D721Med (cell line): ENCODE measurements around the gene LSM12.

Experiments
- DNase-seq: peaks from one replicate; pipeline ENCODE4 v3.0.0; 2011; ENCODE audit warnings: low spot score; ENCODE audit not compliant: insufficient read length
- FAIRE-seq: peaks from 2 replicates; lab custom pipeline; 2011; peaks lifted over from hg19 to GRCh38; lab: Jason Lieb, UNC
- CTCF ChIP-seq: IDR thresholded peaks from 2 replicates; pipeline ENCODE4 v1.5.1; 2012; ENCODE audit warnings: mild to moderate bottlenecking, control low read depth; ENCODE audit not compliant: insufficient read depth; ENCODE audit errors: missing control alignments

Gene LSM12

GRCh38 chr17:44004761-44005526 lies 61.5 kb downstream of the LSM12 start:
- no peak for FAIRE-seq
- no peak for TF ChIP-seq CTCF
- no peak for DNase-seq

GRCh38 chr17:44004077-44004760 lies 62.3 kb downstream of the LSM12 start, which contains the start of gene NAGS:
TSS of gene NAGS (plus strand) at chr17:44004622. CDS start at chr17:44004664, 42 bp downstream.
- FAIRE-seq (no peak), DNase-seq (no peak)
- no peak for TF ChIP-seq CTCF

GRCh38 chr17:44002141-44002848 lies 64.2 kb downstream of the LSM12 start:
- FAIRE-seq (no peak), DNase-seq (no peak)
- TF ChIP-seq CTCF = no peak

GRCh38 chr17:44001461-44001920 lies 65.0 kb downstream of the LSM12 start:
- FAIRE-seq = no peak
- no peak for DNase-seq
- no peak for TF ChIP-seq CTCF

GRCh38 chr17:44000871-44001460 lies 65.5 kb downstream of the LSM12 start:
- DNase-seq (no peak), FAIRE-seq (no peak)
- no peak for TF ChIP-seq CTCF

- DNase-seq = no peak
- FAIRE-seq = no peak
- no peak for TF ChIP-seq CTCF
Observed at GRCh38 chr17:44000141-44000860, 66.2 kb downstream of the LSM12 start.
